Activated CD4-positive, alpha-beta T cell treated with anti-CD3 and anti-CD28 coated beads, Interleukin-2, amount 50 U/mL, for 4 hours (primary cell): ENCODE data around the gene SLC31A1.
"Not testable (repeated sequence)": the region's sequence is repeated elsewhere in the genome, so short reads cannot be mapped to it uniquely, and the experiment has no call there.

Experiments
- DNase-seq, 2 experiments: peaks; one replicate each; pipeline ENCODE4 v3.0.0-alpha.2; 2020

Gene SLC31A1

DNA sequence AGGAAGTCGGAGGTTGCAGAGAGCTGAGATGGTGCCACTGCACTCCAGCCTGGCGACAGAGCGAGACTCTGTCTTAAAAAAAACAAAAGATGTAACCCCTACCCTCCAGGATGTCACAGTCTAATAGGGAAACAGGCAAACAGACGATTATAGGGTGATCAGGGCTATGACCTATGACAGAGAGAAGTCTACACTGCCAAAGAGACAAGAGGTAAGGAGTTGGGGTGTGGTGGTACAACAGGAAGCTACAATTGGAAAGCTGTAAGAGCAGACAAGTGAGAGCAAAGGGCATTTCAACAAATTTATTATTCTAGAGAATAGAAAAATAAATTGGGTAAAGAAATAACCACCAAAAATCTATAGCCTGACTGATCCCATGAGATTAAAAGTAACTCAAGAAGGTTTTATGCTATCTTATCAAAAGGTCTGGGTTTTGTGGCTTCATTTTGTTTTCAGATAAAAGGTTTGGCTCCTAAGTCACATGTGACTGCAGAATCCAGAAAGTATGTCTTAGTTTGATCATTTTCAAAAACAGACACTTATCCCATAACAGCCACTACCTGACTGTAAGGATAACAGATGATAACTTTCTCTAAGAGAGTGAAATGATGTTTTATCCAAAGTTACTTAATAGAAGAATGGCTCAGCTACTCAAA lies 46.7 kb downstream of the SLC31A1 start:
- DNase-seq: no peak

DNA sequence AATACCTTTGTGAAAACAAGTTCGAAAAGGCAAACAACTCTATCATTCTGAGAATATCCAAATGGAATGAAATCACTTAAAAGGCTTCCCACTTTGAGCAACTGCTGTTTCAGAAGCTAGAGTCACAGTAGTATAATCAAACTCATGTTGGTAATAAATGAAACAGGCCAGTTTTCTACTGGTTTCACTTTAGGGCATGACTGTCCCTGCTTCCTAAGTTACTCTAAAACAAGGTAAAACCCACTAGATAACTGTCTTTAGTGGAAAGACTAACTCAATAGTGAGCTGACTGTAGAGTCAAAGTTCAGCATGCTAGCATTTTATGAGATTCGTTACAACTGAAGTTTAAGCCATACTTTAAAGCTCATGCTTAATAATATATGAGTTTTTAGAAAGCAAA lies 48.0 kb downstream of the SLC31A1 start:
- DNase-seq: no peak

DNA sequence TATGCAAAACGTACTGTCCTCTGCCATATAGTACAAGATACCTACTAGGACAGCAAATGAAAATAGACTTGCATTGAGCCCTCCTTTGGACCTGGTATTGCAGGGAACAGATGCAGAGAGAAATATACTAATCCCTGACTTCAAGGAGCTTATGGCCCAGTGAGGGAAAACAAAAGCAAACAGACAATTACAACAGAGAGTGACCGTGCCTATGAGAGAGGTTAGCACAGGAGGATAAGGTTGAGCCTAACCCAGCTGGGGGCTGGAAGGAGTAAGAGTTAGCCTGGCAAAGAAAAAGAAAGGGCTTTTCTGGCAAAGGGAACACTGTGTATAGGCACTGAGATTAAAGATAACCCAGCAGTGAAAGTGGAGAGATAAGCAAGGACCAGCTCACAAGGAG lies 48.5 kb downstream of the SLC31A1 start:
- DNase-seq: no peak

DNA sequence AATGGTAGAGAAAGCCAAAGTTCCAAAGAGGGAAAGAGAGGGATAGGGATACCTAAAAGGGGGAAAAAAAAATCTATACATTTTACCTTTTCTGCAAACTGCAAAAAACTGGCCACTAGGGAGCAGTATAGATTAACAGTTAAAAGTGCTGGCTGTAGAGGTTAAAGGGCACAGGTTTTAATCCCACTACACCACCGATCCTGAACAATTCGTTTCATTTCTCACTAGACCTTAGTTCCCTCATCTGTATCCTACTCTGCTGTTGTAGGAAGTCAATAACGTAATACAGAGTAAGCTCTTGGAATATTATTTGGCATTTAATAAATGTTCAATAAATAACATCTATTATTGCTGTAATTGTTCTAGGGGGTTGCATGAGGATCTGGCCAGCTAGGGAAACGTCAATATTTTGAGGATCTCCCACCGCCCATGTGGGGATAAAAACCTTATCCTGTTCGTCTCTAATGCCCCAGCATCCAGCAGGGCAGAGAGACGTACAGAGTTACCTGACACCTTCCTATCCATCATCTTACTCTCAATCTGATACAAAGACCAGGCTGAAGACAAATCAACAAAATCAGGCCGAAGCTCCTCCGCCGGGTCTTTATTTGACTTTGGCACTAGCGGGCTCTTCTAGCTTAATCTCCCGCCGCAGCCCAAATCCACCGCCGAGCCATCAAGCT lies 53.3 kb downstream of the SLC31A1 start:
- no peak for DNase-seq

DNA sequence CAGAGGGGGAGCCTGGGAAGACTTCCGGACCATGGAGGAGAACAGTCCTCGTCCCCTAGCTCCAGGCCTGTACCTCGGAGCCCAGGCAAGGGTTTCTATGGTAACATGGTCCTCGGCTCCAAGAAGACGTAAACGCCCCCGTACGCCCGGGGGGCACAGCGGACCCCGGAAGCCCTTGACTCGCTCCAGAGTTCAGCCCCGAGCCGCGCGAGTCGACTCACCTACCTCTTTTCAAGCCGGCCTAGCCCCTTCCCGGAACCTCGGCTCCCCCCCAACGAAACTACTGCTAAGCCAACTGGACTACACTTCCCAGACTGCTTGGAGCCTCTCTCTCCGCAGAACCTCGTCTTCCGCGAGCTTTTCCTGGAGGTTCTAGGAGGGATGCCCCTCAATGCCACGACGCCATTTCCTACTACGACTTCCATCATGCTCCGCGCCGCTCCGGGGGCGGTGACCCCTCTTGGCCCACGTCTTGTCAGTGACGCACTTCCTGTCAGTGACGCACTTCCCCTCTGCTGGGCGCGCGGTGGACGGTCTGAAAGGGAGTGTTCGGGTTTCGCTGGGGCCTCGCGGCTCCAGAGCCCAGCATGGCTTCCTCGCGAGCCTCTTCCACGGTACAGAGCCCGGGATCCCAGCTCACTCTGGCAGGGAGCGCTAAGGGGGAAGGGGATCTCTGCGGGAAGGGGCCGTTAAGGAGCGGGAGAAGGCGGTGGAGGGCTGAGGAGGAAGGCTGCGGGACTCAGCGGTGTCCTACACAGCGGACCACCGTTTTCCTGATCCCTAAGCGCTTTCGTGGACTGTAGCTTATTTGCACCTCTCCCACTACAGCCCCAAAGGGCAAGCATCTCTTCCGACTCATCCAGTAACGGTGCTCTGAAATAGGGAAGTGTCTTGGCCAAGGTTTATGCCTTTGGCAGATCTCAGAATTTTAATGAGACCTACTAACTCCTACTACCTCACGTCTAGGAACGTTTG lies 54.1 kb downstream of the SLC31A1 start, which contains the start of the genes CDC26 and PRPF4:
TSS of gene CDC26 (minus strand) at position 416 of the 975 bp plus-strand sequence. CDS start 3,065 bp downstream, outside the sequence.
TSS of gene PRPF4 (plus strand) at position 502 of the 975 bp plus-strand sequence. CDS start at position 588, 86 bp downstream.
- DNase-seq: peak; percentile 94 to 96

DNA sequence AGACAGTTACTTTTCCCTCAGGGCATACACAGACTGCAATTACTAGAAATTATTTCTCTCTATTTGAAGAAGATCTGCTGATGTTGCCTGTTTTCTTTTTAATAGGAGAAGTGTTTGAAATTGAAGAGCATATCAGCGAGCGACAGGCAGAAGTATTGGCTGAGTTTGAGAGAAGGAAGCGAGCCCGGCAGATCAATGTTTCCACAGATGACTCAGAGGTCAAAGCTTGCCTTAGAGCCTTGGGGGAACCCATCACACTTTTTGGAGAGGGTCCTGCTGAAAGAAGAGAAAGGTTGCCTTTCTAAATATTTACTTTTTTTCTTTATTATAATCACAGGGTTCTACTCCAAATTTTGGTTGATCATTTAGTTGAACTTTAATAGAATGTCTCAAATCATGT lies 57.5 kb downstream of the SLC31A1 start:
- no peak for DNase-seq

DNA sequence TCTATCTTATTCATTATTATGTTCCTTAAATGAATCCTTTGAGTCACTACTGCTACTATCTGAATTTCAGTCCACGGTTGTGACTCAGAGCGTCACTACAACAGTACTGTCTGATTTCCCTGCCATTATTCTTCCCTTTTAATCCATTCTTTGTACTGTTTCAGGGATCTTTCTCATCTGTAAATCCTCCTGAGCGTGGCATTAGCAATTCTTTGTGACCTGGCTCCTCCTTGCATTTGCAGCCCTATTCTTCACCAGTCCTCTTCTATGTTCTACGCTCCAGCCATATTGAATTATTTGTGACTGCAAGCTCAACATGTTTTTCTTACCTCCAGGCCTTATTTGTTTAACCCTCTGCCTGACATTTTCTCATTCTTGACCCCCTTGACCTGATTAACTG lies 60.0 kb downstream of the SLC31A1 start:
- no peak for DNase-seq

DNA sequence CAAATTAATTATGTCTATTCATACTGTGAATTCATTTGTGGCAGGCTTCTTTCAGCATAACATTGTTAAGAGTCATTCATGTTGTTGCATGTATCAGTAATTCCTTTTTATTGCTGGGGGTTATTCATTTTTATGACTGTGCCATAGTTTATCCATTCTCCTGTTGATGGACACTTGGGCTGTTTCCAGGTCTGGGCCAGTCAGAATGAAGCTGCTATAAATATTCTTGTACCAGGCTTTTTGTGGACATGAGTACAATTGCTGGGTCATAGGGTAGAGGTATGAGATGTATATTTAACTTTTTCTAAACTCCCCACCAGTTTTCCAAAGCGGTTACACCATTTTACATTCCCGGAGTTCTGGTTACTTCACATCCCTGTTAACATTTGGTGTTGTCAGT lies 67.7 kb downstream of the SLC31A1 start:
- DNase-seq: no peak

DNA sequence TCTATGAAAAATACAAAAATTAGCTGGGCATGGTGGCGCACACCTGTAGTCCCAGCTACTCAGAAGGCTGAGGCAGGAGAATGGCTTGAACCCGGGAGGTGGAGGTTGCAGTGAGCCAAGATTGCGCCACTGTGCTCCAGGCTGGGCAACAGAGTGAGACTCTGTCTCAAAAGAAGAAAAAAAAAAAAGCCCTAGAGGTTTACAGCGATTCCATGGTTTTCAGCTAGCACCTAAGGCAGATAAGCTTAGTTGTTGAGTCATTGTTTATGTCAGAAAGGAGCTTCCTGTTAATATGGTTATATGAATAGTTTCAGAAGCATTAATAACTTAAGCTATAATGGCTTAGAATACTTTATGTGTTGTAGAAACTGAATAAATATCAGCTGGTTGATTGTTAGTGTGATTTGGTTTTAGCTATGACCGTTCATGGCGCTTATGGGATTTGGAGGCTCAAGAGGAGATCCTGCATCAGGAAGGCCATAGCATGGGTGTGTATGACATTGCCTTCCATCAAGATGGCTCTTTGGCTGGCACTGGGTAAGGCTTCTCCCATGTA lies 68.8 kb downstream of the SLC31A1 start:
- DNase-seq: no peak

DNA sequence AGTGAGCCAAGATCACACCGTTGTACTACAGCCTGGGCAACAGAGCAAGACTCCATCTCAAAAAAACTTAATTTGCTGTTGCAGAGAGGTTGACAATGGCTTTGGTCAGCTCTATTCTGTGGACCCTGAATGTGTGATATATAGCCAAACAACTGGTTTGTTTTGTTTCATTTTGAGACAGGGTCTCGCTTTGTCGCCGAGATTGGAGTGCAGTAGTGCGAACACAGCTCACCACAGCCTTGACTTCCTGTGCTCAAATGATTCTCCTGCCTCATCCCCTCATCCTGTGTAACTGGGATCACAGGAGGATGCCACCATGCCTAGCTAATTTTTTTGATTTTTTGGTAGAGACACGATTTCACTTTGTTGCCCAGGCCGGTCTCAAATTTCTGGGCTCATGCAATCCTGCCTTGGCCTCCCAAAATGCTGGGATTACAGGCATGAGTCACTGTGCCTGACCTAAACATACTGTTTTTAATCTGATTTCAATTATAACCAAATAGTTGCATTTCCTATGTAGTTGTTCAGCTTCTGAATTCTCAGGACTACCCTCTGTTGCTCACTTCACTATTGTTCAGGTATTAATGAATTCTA lies 72.0 kb downstream of the SLC31A1 start:
- DNase-seq: no peak

DNA sequence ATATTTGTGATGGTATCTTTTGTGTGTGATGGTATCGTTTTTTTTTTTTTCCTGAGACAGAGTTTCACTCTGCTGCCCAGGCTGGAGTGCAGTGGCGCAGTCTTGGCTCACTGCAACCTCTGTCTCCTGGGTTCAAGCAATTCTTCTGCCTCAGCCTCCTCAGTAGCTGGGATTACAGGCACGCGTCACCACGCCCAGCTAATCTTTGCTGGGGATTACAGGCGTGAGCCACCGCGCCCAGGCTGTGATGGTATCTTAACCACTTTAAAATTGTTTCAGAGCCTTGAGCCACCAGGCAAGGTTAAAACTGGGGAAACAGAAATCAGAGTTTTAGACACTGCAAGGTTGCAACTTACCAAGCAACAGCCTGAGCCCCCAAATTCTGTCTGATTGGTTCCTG lies 74.9 kb downstream of the SLC31A1 start:
- not testable (repeated sequence) for DNase-seq

DNA sequence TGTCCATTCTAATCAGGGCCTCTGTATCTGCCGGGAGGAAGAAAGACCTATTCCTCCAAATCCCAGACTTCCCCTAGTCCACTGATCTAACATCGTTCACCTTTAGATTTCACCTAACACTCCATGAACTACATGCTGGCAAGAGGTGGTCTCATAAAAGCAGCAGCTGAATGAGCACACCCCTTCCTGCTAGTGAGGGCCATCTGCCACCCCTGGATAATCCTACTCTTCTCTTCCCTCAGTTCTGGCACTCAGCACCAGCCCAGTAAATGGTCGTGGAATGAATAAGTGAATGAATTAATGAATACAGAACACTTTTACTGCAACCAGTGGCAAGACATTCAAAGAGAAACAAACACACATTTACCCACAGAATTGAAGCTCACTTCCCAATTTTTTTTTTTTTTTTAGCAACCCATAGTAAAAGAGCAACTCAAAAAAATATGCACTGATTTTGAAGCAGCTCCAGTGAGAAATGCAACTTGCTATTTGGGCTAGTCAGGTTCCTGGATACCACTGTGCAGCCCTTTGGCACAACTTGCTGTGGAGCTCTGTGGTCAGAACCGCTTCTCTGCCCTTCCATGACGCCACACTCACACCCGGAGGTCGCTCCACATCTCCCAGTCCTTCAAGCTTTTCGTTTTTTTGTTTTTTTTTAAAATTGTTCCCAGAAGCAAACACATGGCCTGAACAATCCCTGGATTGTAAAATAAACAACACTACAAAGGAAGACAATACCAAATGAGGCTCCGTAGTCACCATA lies 75.6 kb downstream of the SLC31A1 start:
- no peak for DNase-seq

DNA sequence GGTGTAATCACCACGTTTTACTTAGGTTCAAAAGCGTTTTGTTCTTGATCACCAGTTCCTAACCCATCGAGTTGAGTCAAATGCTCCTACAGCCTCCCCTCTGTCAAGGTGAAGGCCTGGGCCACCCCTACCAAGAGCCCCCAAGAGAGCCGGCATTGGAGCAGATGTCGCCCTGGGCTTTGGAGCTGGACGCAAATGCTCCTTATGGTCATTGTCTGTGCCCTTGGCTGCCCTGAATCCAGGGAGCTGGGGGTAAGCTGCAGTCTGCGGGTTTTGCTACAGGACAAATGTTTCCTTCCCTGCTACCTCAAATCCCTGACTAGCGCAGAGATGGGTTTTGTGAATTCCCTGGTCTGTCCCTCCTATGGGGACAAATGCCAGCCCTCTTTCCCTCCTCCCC lies 77.0 kb downstream of the SLC31A1 start:
- no peak for DNase-seq

DNA sequence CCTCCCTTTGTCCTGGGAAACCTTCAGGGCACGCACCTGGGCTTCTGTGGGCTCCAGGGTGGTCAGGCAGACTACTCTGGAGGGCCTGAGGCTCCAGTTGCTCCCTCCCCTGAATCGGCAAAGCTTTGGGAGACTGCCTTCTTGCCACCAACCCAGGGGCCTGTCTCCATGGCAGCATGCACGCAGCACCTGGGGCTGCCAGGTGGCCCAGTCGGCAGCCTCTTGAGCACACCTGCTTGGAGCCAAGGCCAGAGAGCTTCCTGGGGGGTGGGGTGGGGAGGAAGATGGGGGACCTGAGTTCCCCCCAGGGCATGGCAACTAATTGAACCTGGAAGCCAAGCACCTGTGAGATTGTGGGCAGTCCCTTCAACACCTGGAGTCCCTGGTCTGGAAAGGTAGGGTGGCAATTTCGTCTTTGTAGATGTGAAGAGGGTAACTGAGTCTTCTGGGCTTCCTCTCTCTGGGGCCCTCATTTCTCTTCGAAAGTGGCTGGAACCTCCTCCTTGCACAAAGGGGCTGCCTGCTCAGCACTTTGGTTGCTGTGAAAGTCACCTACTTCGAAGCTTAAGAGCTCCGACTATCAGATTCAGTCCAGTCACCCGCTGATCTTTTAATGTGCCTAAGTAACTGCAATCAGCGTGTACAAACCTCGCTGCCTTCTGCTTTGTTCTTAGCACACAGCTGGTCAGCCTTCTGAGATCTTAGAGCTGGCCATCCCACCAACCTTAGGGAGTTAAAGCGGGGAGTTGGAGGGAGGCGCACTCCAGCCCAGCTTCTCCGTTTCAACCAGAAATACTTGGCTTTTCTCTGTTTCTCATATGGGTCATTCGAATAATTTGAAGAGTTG lies 77.8 kb downstream of the SLC31A1 start:
- no peak for DNase-seq

DNA sequence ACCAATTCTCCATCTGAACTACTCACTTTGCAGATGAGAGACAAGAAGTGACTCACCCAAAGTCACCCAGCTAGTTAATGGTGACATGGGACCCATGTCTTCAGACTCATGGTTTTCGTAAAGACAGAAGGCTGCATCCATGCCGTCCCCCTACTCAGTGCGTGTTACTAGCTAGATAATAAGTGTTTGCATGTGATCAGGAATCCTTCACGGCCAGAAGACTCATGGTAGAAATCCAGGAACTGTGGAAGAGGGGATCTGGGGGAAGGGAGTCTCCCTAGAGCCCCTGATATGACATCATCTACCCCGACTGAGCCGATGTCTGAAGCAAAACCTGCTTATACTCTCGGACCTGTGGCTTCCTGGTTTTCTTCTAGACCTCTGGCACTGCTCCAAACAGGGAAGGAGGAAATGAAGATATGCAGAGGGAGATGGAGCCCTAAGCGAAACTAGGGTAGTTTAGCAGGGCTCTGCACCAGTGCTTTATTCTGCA lies 78.5 kb downstream of the SLC31A1 start:
- DNase-seq: no peak

DNA sequence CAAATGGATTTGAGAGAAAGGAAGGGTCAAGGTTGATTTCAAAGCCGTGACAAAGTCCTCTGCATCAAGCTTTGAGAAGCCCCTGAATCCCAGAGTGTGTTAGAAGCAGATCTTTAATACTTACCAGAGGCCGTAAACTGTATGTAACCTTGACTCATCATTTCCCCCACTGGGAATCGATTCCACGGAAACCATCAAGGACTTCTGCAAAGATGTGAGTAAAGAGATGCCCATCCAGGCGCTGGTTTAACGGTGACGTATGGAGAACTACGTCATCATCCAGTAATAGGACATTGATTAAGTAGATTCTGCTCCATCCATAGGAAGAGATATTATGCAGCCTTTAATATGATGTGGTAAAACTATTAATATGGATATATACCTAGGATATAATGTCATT lies 80.2 kb downstream of the SLC31A1 start:
- DNase-seq: no peak

DNA sequence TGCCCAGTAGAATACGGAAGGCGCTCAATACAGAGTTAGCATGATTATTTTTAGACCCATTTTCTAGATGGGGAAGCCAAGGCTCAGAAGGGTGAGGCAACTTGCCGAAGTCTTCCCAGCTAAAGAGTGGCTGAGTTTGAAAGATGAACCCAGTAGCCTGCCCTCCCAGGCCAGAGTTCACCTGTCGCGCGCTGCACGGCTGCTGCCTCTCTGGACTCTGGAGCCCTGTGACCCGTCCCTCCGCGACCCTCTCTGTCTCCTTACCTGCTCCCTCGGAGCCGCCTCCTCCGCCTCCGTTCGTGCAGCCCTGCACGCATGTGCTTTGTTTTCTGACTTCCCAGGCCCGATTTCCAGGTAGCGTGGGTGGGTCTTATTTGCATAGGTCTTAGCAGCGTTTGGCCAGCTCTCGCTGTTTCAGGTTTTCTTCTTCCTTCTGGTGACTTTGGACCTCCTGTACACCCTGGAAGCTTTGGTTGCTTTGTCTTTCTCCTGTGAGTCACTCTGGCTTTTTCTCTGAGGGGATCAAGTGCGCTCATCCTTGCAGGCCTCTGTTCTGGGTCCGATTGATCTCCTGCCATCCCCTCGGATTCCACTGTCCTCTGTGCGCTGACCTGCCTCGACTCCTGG lies 81.6 kb downstream of the SLC31A1 start, which contains the start of gene RNF183:
TSS of gene RNF183 (minus strand) at position 585 of the 627 bp plus-strand sequence. CDS start 5,192 bp downstream, outside the sequence.
- DNase-seq: no peak

DNA sequence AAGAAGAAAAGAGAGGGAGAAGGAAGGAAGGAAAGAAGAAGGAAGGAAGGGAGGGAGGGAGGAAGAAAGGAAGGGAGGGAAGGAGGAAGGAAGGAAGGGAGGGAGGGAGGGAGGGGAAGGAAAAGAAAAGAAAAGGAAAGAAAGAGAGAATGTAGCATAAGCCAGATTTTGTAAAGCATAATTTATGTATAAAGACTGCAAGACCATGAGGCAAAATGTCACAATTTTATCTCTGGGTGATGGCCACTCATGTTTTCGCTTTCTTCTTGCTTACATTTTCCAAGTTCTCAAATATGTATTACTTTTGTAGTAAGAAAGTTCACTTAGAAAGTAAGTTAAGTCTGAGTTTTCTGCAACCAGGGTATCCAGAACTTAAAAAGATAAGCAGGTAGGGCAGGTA lies 85.2 kb downstream of the SLC31A1 start:
- no peak for DNase-seq

DNA sequence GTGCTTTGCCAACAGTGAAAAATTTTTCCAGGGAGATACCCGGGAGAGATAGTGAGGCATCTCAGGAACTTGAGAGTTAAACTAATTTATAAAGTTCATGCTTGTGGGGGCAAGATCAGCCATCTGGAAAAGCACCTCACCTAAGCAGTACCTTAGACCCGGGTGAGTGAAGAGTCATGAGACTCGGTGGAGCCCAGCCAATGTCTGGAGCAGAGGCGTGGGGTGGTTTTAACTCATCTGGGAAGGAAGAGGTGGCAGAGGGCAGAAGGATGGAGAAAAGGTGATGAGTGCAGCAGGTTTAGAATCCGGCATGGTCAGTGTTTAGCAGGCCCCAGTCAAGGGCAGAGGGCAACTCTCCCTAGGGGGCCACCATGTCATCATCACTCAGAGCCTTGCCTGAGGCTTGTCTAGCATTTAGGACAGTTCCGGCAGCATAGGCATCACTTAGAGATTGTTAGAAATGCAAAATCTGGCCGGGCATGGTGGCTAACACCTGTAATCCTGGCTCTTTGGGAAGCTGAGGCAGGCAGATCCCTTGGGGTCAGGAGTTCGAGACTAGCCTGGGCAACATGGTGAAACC lies 86.1 kb downstream of the SLC31A1 start:
- no peak for DNase-seq
